Cardiac fibroblast (primary cell): ENCODE measurements around the gene HIP1.
"Not testable (repeated sequence)": the region's sequence is repeated elsewhere in the genome, so short reads cannot be mapped to it uniquely, and the experiment has no call there.

Experiments
- DNase-seq, 2 donors: peaks; one replicate each; pipeline versions ENCODE4 v3.0.0 to v3.0.0-alpha.2; 2010; ENCODE audit warnings: low read depth in 2 of 2
- H3K4me3 ChIP-seq, 2 donors: replicated peaks in 1 of 2; 1 replicate in 1 of 2; 2 replicates in 1 of 2; pipeline ENCODE4 v1.5.1; 2011; ENCODE audit warnings: low read depth in 2 of 2, low read length in 2 of 2, mild to moderate bottlenecking in 2 of 2, moderate library complexity in 1 of 2
- TF ChIP-seq, protein P1 (sequence below): IDR thresholded peaks from one replicate; pipeline ENCODE4 v1.5.1; 2011; ENCODE audit warnings: low read depth, mild to moderate bottlenecking, low read length, inconsistent platforms

The HIP1 gene

GRCh38 chr7:75537731-75538130 is 201.0 kb downstream of the HIP1 start:
- no peak for DNase-seq
- TF ChIP-seq, protein P1, sequence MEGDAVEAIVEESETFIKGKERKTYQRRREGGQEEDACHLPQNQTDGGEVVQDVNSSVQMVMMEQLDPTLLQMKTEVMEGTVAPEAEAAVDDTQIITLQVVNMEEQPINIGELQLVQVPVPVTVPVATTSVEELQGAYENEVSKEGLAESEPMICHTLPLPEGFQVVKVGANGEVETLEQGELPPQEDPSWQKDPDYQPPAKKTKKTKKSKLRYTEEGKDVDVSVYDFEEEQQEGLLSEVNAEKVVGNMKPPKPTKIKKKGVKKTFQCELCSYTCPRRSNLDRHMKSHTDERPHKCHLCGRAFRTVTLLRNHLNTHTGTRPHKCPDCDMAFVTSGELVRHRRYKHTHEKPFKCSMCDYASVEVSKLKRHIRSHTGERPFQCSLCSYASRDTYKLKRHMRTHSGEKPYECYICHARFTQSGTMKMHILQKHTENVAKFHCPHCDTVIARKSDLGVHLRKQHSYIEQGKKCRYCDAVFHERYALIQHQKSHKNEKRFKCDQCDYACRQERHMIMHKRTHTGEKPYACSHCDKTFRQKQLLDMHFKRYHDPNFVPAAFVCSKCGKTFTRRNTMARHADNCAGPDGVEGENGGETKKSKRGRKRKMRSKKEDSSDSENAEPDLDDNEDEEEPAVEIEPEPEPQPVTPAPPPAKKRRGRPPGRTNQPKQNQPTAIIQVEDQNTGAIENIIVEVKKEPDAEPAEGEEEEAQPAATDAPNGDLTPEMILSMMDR, result no peak
- H3K4me3 ChIP-seq, result no peak overlapping the region

GRCh38 chr7:75536940-75537538 is 201.7 kb downstream of the HIP1 start:
- no peak overlapping the region for H3K4me3 ChIP-seq
- TF ChIP-seq, protein P1, result no peak
- no peak for DNase-seq

DNA sequence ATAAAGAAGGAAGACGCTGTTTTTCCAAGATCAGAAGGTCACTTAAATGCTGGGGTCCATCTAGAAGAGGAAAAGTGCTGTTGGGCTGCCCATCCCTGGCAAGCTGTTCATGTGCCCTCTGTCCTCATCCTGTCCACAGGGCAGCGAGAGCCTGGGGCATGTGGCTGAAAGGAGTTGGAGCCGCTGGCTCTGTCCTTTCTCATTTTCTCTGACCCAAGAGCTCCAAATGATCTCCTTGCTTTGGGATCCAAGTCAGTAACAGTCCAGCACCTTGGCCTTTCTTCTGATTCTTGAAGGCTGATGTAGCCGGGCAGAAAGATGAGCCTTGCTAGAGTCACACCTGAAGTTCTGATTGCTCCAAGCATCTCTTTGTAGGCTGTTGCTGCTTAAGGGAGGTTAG is 202.2 kb downstream of the HIP1 start:
- TF ChIP-seq, protein P1, result no peak
- no peak overlapping the region for H3K4me3 ChIP-seq
- DNase-seq, result no peak

DNA sequence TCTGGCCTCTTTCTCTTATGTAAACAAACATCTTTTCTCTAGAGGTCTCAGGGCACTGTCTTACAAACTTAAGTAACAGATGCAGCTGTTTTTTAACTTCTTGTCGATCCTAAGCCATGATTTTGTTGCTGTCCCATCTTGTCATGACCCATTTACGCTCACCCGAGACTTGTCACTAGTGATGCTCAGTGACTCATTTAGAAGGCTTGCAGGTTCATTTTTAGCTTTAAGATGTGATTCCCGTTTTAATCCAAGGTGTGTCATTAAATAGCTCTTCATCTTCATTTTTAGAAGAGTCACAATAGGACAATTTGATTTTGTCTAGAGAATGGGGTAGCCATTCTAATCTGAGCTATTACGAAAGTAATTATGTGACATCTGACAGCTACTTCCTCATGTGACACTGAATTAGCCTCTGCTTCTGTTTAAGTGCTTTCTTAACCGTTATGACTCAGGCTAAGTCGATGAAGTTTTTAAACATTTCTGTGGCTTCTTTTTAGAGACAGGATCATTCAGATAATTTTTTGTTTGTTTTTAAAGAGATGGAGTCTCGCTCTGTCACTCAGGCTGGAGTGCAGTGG is 203.9 kb downstream of the HIP1 start:
- no peak overlapping the region for H3K4me3 ChIP-seq
- peak; percentile 35 to 63 for DNase-seq
- TF ChIP-seq, protein P1, result no peak

- TF ChIP-seq, protein P1, result no peak
- no peak for DNase-seq
- no peak overlapping the region for H3K4me3 ChIP-seq
These were observed 204.8 kb downstream of the HIP1 start for GRCh38 chr7:75533926-75534325.

- TF ChIP-seq, protein P1, result no peak
- no peak for DNase-seq
- no peak overlapping the region for H3K4me3 ChIP-seq
These were observed 206.1 kb downstream of the HIP1 start for GRCh38 chr7:75532639-75533038.

- DNase-seq, result no peak
- no peak overlapping the region for H3K4me3 ChIP-seq
- TF ChIP-seq, protein P1, result no peak
These were observed 207.4 kb downstream of the HIP1 start for GRCh38 chr7:75531359-75531821.

- not testable (repeated sequence) for DNase-seq
- H3K4me3 ChIP-seq, result peak overlapping the region; percentile 81 to 90
These were observed 211.5 kb downstream of the HIP1 start for GRCh38 chr7:75527224-75527722.

- H3K4me3 ChIP-seq, DNase-seq: not testable (repeated sequence)
These were observed 217.0 kb downstream of the HIP1 start for GRCh38 chr7:75521727-75522126.

GRCh38 chr7:75518842-75519241 is 219.9 kb downstream of the HIP1 start:
- not testable (repeated sequence) for H3K4me3 ChIP-seq
- DNase-seq, result peak in 1 of 2 donors; percentile 18
